ENCODE results near the gene PRKD1.

- TF ChIP-seq CTCF (IDR thresholded peaks at IDR 0.05) = no peak
- no peak for TF ChIP-seq POLR2A (IDR thresholded peaks at IDR 0.05)
Observed at GRCh38 chr14:29627137-29627536, 300.5 kb downstream of the PRKD1 start.

All from right lobe of liver (tissue), 4 donors.